ENCODE measurements around the gene CORO7. TPM values are rescaled to one million over a fixed set of nuclear protein-coding genes. Genes with fewer than 3 reads are reported as not detected.

CORO7 gene
- total and polyA plus RNA-seq, 2 donors (not counting 1 experiment from before 2014, with no cell fraction given) = 117 to 230 TPM

DNA sequence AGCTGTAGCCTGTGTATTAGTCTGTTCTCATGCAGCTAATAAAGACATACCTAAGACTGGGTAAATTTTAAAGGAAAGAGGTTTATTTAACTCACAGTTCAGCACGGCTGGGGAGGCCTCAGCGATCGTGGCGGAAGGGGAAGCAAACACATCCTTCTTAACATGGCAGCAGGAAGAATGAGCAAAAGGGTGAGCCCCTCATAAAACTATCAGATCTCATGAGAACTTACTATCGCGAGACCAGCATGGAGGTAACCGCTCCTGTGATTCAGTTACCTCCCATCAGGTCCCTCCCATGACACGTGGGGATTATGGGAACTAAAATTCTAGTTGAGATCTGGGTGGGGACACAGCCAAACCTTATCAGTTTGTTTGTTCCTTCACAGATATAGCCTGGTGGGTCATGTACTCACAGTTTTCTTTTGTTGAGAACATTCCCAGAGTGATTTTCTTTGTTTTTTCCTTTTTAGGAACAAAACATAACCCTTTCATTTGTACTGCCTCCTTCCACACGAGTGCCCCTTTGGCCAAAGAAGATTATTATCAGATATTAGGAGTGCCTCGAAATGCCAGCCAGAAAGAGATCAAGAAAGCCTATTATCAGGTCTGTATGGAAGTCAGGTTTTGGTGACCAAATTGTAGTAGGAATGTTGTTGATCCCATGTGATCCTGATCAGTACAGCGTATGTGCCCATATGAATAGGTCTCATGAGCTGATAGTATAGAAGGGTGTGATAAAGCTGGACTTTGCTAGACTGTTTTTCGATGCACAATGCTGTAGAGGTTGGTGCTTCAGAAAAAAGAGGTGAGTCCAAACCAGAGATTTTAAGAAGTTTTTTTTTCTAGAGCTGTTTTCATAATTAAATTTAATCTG is 17.8 kb upstream of the CORO7 start:
- Histone ChIP-seq H3K4me3 (ENCODE audit: control extremely low read depth in 1 of 5, extremely low read depth in 1 of 5, insufficient read depth in 1 of 5, low read depth in 2 of 5, low read length in 4 of 5) (no peak overlapping the region), H3K79me2 (ENCODE audit: control insufficient read depth, insufficient read depth, low read length) (peaks cover 88% of the 10 kb centered on the region), H3K9ac (ENCODE audit: low read length) (no peak overlapping the region), H3K4me1 (ENCODE audit: control insufficient read depth in 2 of 2, insufficient read depth in 2 of 2, low read length in 2 of 2) (no peaks in the 10 kb centered on the region), H3K27ac (ENCODE audit: low read length in 2 of 2) (no peak overlapping the region), H2AFZ (ENCODE audit: insufficient read depth, low read depth, low read length, poor library complexity, severe bottlenecking) (no peak overlapping the region), H3K4me2 (replicated peaks; ENCODE audit: low read depth, low read length, poor library complexity, severe bottlenecking) (no peak overlapping the region), H4K20me1 (ENCODE audit: control insufficient read depth, insufficient read depth, low read length, poor library complexity, severe bottlenecking) (no peaks in the 10 kb centered on the region), H3K27me3 (replicated peaks in 1 of 4; ENCODE audit: control extremely low read depth in 1 of 4, control insufficient read depth in 3 of 4, insufficient read depth in 4 of 4, low read length in 3 of 4) (no peaks in the 10 kb centered on the region), H3K9me3 (ENCODE audit: control extremely low read depth in 1 of 3, control insufficient read depth in 2 of 3, insufficient read depth in 1 of 3, low read length in 2 of 3) (no peaks in the 10 kb centered on the region), H3K36me3 (replicated peaks in 1 of 2; ENCODE audit: control extremely low read depth in 1 of 2, control insufficient read depth in 1 of 2, extremely low read depth in 1 of 2, insufficient read depth in 2 of 2, low read length in 1 of 2) (peaks cover 12 to 52% of the 10 kb centered on the region in 2 experiments)
- WGBS (ENCODE audit: insufficient coverage) = 100% methylated on average over 3 of the region's 12 CpGs
- POLR2A ChIA-PET = no interaction called here
- H3K27ac Mint-ChIP-seq = no peak overlapping the region
- H3K9me3 Mint-ChIP-seq (ENCODE audit: insufficient read depth) = no peaks in the 10 kb centered on the region
- no peaks in the 10 kb centered on the region for H3K4me1 Mint-ChIP-seq
- DNase-seq (no peak), ATAC-seq (ENCODE audit: low read depth) (no peak)
- H3K27me3 Mint-ChIP-seq = no peaks in the 10 kb centered on the region
- intact Hi-C loops (cut with micrococcal nuclease) = no loop called here
- no peak overlapping the region for H3K4me3 Mint-ChIP-seq
- CTCF ChIA-PET = interaction anchor here (1.2 kb wide), 1 partner anchor 31 kb away, joined by 7 read pairs; no protein-coding TSS in a partner anchor
- no peak for TF ChIP-seq EZH2 (IDR thresholded peaks at IDR 0.05; ENCODE audit: borderline replicate concordance, insufficient read depth, low read depth, low read length, poor library complexity, severe bottlenecking)
- TF ChIP-seq, protein P1, sequence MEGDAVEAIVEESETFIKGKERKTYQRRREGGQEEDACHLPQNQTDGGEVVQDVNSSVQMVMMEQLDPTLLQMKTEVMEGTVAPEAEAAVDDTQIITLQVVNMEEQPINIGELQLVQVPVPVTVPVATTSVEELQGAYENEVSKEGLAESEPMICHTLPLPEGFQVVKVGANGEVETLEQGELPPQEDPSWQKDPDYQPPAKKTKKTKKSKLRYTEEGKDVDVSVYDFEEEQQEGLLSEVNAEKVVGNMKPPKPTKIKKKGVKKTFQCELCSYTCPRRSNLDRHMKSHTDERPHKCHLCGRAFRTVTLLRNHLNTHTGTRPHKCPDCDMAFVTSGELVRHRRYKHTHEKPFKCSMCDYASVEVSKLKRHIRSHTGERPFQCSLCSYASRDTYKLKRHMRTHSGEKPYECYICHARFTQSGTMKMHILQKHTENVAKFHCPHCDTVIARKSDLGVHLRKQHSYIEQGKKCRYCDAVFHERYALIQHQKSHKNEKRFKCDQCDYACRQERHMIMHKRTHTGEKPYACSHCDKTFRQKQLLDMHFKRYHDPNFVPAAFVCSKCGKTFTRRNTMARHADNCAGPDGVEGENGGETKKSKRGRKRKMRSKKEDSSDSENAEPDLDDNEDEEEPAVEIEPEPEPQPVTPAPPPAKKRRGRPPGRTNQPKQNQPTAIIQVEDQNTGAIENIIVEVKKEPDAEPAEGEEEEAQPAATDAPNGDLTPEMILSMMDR (IDR thresholded peaks at IDR 0.05) = no peak

DNA sequence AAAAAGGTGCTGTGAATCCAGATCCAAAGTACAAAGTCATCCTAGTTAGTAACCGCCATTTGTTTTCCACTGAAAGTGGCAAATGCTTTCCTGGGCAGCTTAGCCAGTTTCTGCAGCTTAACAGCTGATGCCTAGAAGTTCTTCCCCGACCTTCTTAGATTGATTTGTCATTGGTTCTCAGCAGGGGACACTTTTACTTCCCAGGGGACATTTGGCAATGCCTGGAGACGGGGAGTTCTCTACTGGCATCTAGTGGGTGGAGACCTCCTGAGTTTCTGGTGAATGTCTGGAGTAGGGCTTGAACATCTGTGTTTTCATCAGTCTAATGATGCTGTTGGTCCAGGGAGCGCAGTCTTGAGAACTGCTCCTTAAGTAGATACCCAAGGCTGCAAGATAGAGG is 16.8 kb upstream of the CORO7 start:
- H3K9ac ChIP-seq (ENCODE audit: low read length) = no peak overlapping the region
- H2AFZ ChIP-seq (ENCODE audit: insufficient read depth, low read depth, low read length, poor library complexity, severe bottlenecking) = no peak overlapping the region
- no peaks in the 10 kb centered on the region for H3K4me1 ChIP-seq (ENCODE audit: control insufficient read depth in 2 of 2, insufficient read depth in 2 of 2, low read length in 2 of 2)
- DNase-seq (no peak), ATAC-seq (ENCODE audit: low read depth) (no peak)
- Mint-ChIP-seq H3K27me3 (no peaks in the 10 kb centered on the region), H3K4me1 (peaks cover 3% of the 10 kb centered on the region), H3K4me3 (no peak overlapping the region), H3K27ac (no peak overlapping the region), H3K9me3 (ENCODE audit: insufficient read depth) (no peaks in the 10 kb centered on the region)
- WGBS (ENCODE audit: insufficient coverage) = 92% methylated on average over 4 of the region's 4 CpGs
- H3K27me3 ChIP-seq (replicated peaks in 1 of 4; ENCODE audit: control extremely low read depth in 1 of 4, control insufficient read depth in 3 of 4, insufficient read depth in 4 of 4, low read length in 3 of 4) = no peaks in the 10 kb centered on the region
- ChIA-PET POLR2A (no interaction called here), CTCF (no interaction called here)
- peaks cover 15 to 48% of the 10 kb centered on the region in 2 experiments for H3K36me3 ChIP-seq (replicated peaks in 1 of 2; ENCODE audit: control extremely low read depth in 1 of 2, control insufficient read depth in 1 of 2, extremely low read depth in 1 of 2, insufficient read depth in 2 of 2, low read length in 1 of 2)
- no peak overlapping the region for H3K27ac ChIP-seq (ENCODE audit: low read length in 2 of 2)
- intact Hi-C loops (cut with micrococcal nuclease) = no loop called here
- no peaks in the 10 kb centered on the region for H3K9me3 ChIP-seq (ENCODE audit: control extremely low read depth in 1 of 3, control insufficient read depth in 2 of 3, insufficient read depth in 1 of 3, low read length in 2 of 3)
- H3K79me2 ChIP-seq (ENCODE audit: control insufficient read depth, insufficient read depth, low read length) = peaks cover 88% of the 10 kb centered on the region
- H4K20me1 ChIP-seq (ENCODE audit: control insufficient read depth, insufficient read depth, low read length, poor library complexity, severe bottlenecking) = no peaks in the 10 kb centered on the region
- no peak overlapping the region for H3K4me2 ChIP-seq (replicated peaks; ENCODE audit: low read depth, low read length, poor library complexity, severe bottlenecking)
- H3K4me3 ChIP-seq (ENCODE audit: control extremely low read depth in 1 of 5, extremely low read depth in 1 of 5, insufficient read depth in 1 of 5, low read depth in 2 of 5, low read length in 4 of 5) = no peak overlapping the region
- TF ChIP-seq, protein P1 (IDR thresholded peaks at IDR 0.05) = no peak
- no peak for TF ChIP-seq EZH2 (IDR thresholded peaks at IDR 0.05; ENCODE audit: borderline replicate concordance, insufficient read depth, low read depth, low read length, poor library complexity, severe bottlenecking)
